Osteoblast (primary cell): Measurements from ENCODE around the gene MEIS3. TPM values are rescaled to one million over a fixed set of nuclear protein-coding genes. Genes with fewer than 3 reads are reported as not detected.
A peak's percentile ranks its signal among the peaks of the same experiment; 100 is the strongest.

Experiments used
- DNase-seq: peaks from one replicate; pipeline ENCODE4 v3.0.0; 2011; ENCODE audit warnings: low spot score, mixed read lengths; ENCODE audit not compliant: insufficient read length; ENCODE audit errors: missing footprints
- H2AFZ ChIP-seq: 2 replicates; pipeline ENCODE4 v1.6.0; 2011; ENCODE audit warnings: mild to moderate bottlenecking, low read length
- H3K27ac ChIP-seq: 2 replicates; pipeline ENCODE4 v1.5.1; 2011; ENCODE audit warnings: mild to moderate bottlenecking, low read depth, low read length, moderate library complexity
- H3K27me3 ChIP-seq: 2 replicates; pipeline ENCODE4 v1.6.0; 2012; ENCODE audit warnings: mild to moderate bottlenecking, control low read depth, inconsistent platforms, low read length, moderate library complexity; ENCODE audit not compliant: insufficient read depth
- H3K36me3 ChIP-seq: 2 replicates; pipeline ENCODE4 v1.5.1; 2011; ENCODE audit warnings: mild to moderate bottlenecking, low read length, control low read depth, moderate library complexity; ENCODE audit not compliant: insufficient read depth
- H3K4me1 ChIP-seq: 2 replicates; pipeline ENCODE4 v1.5.1; 2011; ENCODE audit warnings: mild to moderate bottlenecking, low read length, control low read depth, moderate library complexity; ENCODE audit not compliant: insufficient read depth
- H3K4me2 ChIP-seq: 2 replicates; pipeline ENCODE4 v1.6.0; 2011; ENCODE audit warnings: mild to moderate bottlenecking, low read length; ENCODE audit not compliant: insufficient read depth
- H3K4me3 ChIP-seq: fragments of 200-600 bp; sonication (generic); 3 replicates; pipeline ENCODE4 v1.5.1; 2012; ENCODE audit warnings: mild to moderate bottlenecking, low read length, inconsistent platforms; ENCODE audit not compliant: insufficient read depth
- H3K79me2 ChIP-seq: 2 replicates; pipeline ENCODE4 v1.6.0; 2012; ENCODE audit warnings: mild to moderate bottlenecking, low read length, control low read depth, inconsistent platforms; ENCODE audit not compliant: insufficient read depth
- H3K9me3 ChIP-seq: 2 replicates; pipeline ENCODE4 v1.5.1; 2011; ENCODE audit warnings: low read depth, low read length, control low read depth
- H4K20me1 ChIP-seq: 2 replicates; pipeline ENCODE4 v1.6.0; 2012; ENCODE audit warnings: mild to moderate bottlenecking, low read length, control low read depth; ENCODE audit not compliant: insufficient read depth
- total RNA-seq: library from RNA; depleted of rRNA; stranded (reverse); fragments of >200 nt; gene quantifications from 2 replicates; pipeline ENCODE4 v1.2.3, GENCODE V29; 2012
- TF ChIP-seq, protein P1 (sequence below): IDR thresholded peaks from 2 replicates; pipeline ENCODE4 v1.5.1; 2011; ENCODE audit warnings: mild to moderate bottlenecking, low read depth, low read length, moderate library complexity; ENCODE audit errors: extremely low read depth

MEIS3 gene
- total RNA-seq, 1 donor: 8.3 TPM

DNA sequence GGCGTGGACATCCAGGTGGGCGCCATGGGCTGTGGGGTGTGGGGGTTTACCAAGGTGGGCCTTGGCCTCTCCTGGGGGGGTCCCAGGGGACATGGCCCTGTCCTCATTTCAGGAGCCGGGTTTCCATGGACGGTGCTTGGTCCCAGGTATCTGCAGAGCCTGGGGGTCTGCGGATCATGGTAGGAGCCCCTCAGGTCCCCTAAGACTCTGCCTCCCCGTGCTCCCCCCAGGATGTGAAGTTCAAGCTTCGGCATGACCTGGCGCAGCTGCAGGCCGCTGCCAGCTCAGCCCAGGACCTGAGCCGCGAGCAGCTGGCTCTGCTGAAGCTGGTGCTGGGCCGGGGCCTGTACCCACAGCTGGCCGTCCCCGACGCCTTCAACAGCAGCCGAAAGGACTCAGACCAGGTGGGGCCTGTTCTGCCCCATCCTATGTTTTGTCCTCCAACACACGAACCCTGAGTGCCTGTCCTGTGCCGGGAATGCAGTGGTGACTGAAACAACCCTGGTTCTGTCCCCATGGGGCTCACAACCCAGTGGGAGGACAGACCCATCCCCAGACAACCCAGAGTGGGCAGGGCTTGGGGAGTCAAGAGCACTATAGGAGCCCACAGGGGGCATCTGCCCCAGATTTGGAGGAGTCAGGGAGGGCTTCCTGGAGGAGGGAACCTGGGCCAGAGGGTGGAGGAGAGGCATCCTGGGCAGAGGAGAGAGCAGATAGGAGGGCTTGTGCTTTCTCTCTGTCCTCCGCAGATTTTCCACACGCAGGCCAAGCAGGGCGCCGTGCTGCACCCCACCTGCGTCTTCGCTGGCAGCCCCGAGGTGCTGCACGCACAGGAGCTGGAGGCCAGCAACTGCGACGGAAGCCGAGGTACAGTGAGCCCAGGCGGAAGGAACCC lies 43.4 kb downstream of the MEIS3 start:
- Histone ChIP-seq H3K9me3 (no peaks in the 10 kb centered on the region), H3K36me3 (peaks cover 60% of the 10 kb centered on the region), H3K79me2 (peaks cover under 1% of the 10 kb centered on the region), H3K4me2 (no peak overlapping the region), H3K4me3 (no peak overlapping the region), H3K4me1 (no peaks in the 10 kb centered on the region), H3K27me3 (no peaks in the 10 kb centered on the region), H2AFZ (no peak overlapping the region), H3K27ac (no peak overlapping the region), H4K20me1 (no peaks in the 10 kb centered on the region)
- DNase-seq: peak; percentile 63
- TF ChIP-seq, protein P1, sequence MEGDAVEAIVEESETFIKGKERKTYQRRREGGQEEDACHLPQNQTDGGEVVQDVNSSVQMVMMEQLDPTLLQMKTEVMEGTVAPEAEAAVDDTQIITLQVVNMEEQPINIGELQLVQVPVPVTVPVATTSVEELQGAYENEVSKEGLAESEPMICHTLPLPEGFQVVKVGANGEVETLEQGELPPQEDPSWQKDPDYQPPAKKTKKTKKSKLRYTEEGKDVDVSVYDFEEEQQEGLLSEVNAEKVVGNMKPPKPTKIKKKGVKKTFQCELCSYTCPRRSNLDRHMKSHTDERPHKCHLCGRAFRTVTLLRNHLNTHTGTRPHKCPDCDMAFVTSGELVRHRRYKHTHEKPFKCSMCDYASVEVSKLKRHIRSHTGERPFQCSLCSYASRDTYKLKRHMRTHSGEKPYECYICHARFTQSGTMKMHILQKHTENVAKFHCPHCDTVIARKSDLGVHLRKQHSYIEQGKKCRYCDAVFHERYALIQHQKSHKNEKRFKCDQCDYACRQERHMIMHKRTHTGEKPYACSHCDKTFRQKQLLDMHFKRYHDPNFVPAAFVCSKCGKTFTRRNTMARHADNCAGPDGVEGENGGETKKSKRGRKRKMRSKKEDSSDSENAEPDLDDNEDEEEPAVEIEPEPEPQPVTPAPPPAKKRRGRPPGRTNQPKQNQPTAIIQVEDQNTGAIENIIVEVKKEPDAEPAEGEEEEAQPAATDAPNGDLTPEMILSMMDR: no peak

DNA sequence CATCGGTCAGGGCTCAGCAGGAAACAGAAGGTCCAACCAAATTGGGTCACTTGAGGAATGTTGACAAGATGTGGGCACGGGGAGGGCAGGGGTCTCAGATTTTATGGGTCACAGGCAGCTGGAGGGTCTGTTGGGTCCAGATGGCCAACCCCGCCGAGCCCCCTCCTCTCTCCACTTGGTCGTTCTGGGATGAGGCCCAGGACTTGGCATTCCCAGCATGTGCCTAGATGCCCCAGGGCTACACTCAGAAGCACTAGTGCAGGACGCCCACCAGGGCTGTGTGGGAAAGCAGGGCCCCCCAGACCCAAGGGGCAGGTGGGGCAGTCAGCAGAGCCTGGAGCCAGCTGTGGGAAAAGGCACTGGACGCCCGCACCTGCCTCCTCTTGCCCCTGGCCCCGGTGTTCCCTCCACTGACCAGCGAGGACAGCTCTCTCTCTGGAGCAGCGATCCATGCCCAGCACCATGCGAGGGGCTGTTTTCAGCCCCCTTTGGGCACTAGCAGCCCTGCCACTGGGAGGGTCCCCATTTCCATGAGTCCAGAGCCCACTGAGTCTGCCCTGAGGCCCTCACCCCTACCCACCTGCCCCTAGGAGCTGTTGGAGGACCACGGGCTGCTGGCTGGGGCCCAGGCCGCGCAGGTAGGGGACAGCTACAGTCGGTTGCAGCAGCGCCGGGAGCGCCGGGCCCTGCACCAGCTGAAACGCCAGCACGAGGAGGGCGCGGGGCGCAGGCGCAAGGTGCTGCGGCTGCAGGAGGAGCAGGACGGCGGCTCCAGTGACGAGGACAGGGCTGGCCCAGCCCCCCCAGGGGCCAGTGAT lies 44.2 kb downstream of the MEIS3 start:
- Histone ChIP-seq H3K4me3 (no peak overlapping the region), H3K27ac (no peak overlapping the region), H3K36me3 (peaks cover 60% of the 10 kb centered on the region), H3K27me3 (no peaks in the 10 kb centered on the region), H3K4me1 (peaks cover 6% of the 10 kb centered on the region), H2AFZ (no peak overlapping the region), H3K79me2 (peaks cover 2% of the 10 kb centered on the region), H3K9me3 (no peaks in the 10 kb centered on the region), H3K4me2 (no peak overlapping the region), H4K20me1 (peaks cover under 1% of the 10 kb centered on the region)
- TF ChIP-seq, protein P1: no peak
- DNase-seq: peak; percentile 71

DNA sequence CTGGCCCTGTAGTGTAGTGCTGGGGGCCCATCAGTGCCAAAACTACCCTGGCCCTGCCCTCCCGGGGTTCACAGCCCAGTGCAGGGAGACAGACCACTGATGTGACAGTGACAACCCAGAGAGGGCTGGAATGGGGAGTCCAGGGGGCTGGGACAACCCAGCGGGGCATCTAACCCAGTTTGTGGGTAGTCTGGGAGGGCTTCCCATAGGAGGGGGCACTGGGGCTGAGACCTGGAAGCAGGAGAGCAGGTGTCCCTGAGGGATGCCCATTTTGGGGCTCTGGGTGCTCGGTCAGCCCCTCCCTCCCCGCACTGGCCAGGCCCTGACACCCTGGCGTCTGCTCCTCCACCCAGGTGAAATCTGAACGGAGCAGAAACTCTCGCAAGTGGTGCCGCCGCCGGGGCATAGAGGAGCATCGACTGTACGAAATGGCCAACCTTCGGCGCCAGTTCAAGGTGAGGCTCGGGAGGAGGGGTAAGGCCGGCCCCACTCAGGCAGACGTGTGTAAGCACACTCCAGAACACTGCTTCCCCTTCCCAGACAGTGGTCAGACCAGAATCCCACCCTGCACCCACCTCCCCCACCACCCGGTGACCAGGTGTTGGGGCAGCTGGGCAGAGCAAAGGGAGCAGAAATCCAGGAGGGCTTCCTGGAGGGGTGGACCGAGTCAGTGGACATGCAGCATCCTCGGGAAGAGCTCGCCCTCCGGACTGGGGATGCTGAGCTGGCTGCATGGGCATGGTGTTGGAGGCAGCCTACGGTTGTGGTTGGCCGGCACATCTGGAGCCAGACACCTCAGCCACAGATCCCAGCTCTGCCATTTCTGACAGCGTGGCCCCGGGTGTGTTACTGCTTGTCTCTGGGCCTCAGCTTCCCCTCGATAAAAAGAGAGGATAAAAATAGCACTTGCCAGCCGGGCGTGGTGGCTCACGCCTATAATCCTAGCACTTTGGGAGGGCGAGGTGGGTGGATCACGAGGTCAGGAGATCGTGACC lies 45.8 kb downstream of the MEIS3 start:
- peaks cover 56% of the 10 kb centered on the region for H3K36me3 ChIP-seq
- TF ChIP-seq, protein P1: no peak

More for the DNA sequence above, 45.8 kb downstream of the MEIS3 start:
- Histone ChIP-seq H3K27me3 (no peaks in the 10 kb centered on the region), H3K79me2 (peaks cover 2% of the 10 kb centered on the region), H3K4me2 (no peak overlapping the region), H2AFZ (no peak overlapping the region), H4K20me1 (peaks cover 6% of the 10 kb centered on the region), H3K4me3 (no peak overlapping the region), H3K27ac (no peak overlapping the region), H3K4me1 (peaks cover 9% of the 10 kb centered on the region), H3K9me3 (no peaks in the 10 kb centered on the region)
- DNase-seq: peak; percentile 82
